Parathyroid adenoma (tissue), 2 donors: ENCODE data around the gene PSMC5.

Experiments used
- H2AFZ ChIP-seq: fragments of 300-600 bp; sonication (generic); one replicate; pipeline ENCODE4 v1.7.0; 2017; ENCODE audit warnings: antibody characterized with exemption, mild to moderate bottlenecking
- H3K27ac ChIP-seq: fragments of 300-600 bp; sonication (generic); one replicate; pipeline ENCODE4 v1.7.0; 2017
- H3K27me3 ChIP-seq: fragments of 300-600 bp; sonication (generic); one replicate; pipeline ENCODE4 v1.7.0; 2017; ENCODE audit warnings: low read length; ENCODE audit not compliant: control insufficient read depth, insufficient read depth
- H3K36me3 ChIP-seq: fragments of 300-600 bp; sonication (generic); one replicate; pipeline ENCODE4 v1.7.0; 2017; ENCODE audit warnings: low read length; ENCODE audit not compliant: control insufficient read depth, insufficient read depth
- H3K4me1 ChIP-seq: fragments of 300-600 bp; sonication (generic); one replicate; pipeline ENCODE4 v1.7.0; 2017; ENCODE audit warnings: control low read depth
- H3K4me2 ChIP-seq: fragments of 300-600 bp; sonication (generic); one replicate; pipeline ENCODE4 v1.7.0; 2017; ENCODE audit warnings: low read length
- H3K4me3 ChIP-seq: fragments of 300-600 bp; sonication (generic); one replicate; pipeline ENCODE4 v1.7.0; 2017; ENCODE audit warnings: low read depth, low read length
- H3K79me2 ChIP-seq: fragments of 300-600 bp; sonication (generic); one replicate; pipeline ENCODE4 v1.7.0; 2017; ENCODE audit warnings: control low read depth
- H3K9ac ChIP-seq: fragments of 300-600 bp; sonication (generic); one replicate; pipeline ENCODE4 v1.7.0; 2017; ENCODE audit warnings: mild to moderate bottlenecking
- H3K9me3 ChIP-seq: fragments of 300-600 bp; sonication (generic); one replicate; pipeline ENCODE4 v1.7.0; 2017; ENCODE audit warnings: low read length; ENCODE audit not compliant: control insufficient read depth
- CTCF ChIP-seq: fragments of 300-600 bp; sonication (generic); IDR thresholded peaks from one replicate; pipeline ENCODE4 v1.7.0; 2017; ENCODE audit warnings: antibody characterized with exemption, mild to moderate bottlenecking
- donor health status: primary hyperparathyroidism.

PSMC5 gene

DNA sequence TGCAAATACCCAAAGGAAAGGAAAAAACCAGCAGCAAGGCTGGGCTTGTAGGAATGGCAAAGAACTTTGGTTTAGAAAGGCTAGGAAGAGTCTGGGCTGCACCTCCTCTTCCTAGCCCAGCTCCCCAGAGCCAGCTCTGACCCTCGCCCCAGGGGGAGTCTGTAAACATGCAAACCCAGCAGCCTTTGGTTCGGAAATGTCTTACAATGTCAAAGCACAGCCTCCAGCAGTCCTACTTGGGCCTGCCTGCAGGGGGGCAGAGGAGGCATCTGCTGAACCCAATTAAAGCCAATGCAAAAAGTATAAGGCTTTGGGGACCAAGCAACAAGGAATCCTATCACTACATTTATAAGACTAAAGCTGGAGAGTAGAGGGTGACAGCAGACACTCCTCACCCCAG lies 5.2 kb downstream of the PSMC5 start:
- peaks cover 22% of the 10 kb centered on the region for H3K4me1 ChIP-seq

GRCh38 chr17:63833026-63833740 lies 6.0 kb downstream of the PSMC5 start:
- H3K36me3 ChIP-seq, result no peaks in the 10 kb centered on the region
- H2AFZ ChIP-seq, result no peak overlapping the region
- H3K79me2 ChIP-seq, result peaks cover 18% of the 10 kb centered on the region
- peaks cover 20% of the 10 kb centered on the region for H3K4me1 ChIP-seq
- no peak overlapping the region for H3K9ac ChIP-seq
- H3K27me3 ChIP-seq, result no peaks in the 10 kb centered on the region
- no peak overlapping the region for H3K4me2 ChIP-seq
- H3K4me3 ChIP-seq, result no peak overlapping the region
- H3K9me3 ChIP-seq, result no peaks in the 10 kb centered on the region
- no peak overlapping the region for H3K27ac ChIP-seq
- no peak for TF ChIP-seq CTCF

More for the DNA sequence above, 5.2 kb downstream of the PSMC5 start:
- Histone ChIP-seq H3K9me3 (no peaks in the 10 kb centered on the region), H2AFZ (no peak overlapping the region), H3K27me3 (no peaks in the 10 kb centered on the region), H3K9ac (no peak overlapping the region), H3K79me2 (peaks cover 15% of the 10 kb centered on the region), H3K36me3 (no peaks in the 10 kb centered on the region), H3K27ac (no peak overlapping the region), H3K4me2 (no peak overlapping the region), H3K4me3 (no peak overlapping the region)
- TF ChIP-seq CTCF, result no peak

GRCh38 chr17:63833741-63834373 lies 6.6 kb downstream of the PSMC5 start:
- no peak overlapping the region for H2AFZ ChIP-seq
- H3K36me3 ChIP-seq, result no peaks in the 10 kb centered on the region
- no peaks in the 10 kb centered on the region for H3K9me3 ChIP-seq
- no peak overlapping the region for H3K27ac ChIP-seq
- no peak overlapping the region for H3K4me2 ChIP-seq
- H3K79me2 ChIP-seq, result peaks cover 21% of the 10 kb centered on the region
- H3K9ac ChIP-seq, result no peak overlapping the region
- no peaks in the 10 kb centered on the region for H3K27me3 ChIP-seq
- H3K4me3 ChIP-seq, result no peak overlapping the region
- TF ChIP-seq CTCF, result no peak
- peaks cover 15% of the 10 kb centered on the region for H3K4me1 ChIP-seq

DNA sequence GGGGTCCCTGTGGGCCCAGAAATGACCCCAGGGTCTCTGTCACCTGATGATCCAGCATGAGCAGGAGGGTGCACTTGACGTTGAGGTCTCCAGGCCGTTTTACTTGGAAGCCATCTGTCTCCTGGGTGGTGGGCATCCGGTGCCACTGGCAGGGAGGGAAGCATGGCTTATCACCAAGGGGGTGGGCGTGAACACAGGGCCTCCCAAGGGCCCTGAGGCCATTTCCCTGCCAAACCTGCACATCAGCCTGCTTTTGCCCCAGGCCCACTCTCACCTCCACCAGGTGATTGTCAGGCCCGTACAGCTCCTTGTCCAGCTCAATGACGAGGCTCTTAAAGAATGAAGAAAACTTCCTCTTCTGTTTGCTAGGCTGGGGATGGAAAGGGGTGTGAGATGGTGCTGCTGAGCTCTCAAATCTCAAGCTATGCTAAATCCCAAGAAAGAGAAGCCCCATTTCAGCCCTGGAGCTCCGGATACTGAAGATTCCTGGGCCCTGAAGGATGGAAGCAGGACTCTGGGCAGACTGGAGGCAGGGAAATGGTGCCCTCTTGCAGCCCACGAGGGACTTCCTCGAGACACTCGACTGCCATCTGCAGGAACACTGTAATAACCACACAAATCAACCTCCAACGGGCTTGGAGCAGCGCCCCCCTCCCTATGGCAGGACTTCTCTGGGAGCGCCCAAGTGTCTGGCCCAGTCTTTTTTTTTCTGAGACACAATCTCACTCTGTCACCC lies 7.4 kb downstream of the PSMC5 start:
- H3K4me1 ChIP-seq, result peaks cover 15% of the 10 kb centered on the region
- H3K4me3 ChIP-seq, result no peak overlapping the region
- peak; percentile 82 for TF ChIP-seq CTCF
- no peak overlapping the region for H2AFZ ChIP-seq
- no peak overlapping the region for H3K9ac ChIP-seq
- peaks cover 28% of the 10 kb centered on the region for H3K79me2 ChIP-seq
- no peak overlapping the region for H3K4me2 ChIP-seq
- H3K27ac ChIP-seq, result no peak overlapping the region
- H3K27me3 ChIP-seq, result no peaks in the 10 kb centered on the region
- no peaks in the 10 kb centered on the region for H3K36me3 ChIP-seq
- no peaks in the 10 kb centered on the region for H3K9me3 ChIP-seq
